ENCODE measurements around the gene SHLD2.
"Not testable (repeated sequence)": the region's sequence is repeated elsewhere in the genome, so short reads cannot be mapped to it uniquely, and the experiment has no call there.

SHLD2 gene

GRCh38 chr10:87219370-87219769 lies 124.4 kb downstream of the SHLD2 start:
- DNase-seq = not testable (repeated sequence)

GRCh38 chr10:87222789-87223188 lies 127.8 kb downstream of the SHLD2 start:
- not testable (repeated sequence) for DNase-seq

GRCh38 chr10:87225148-87225547 lies 130.1 kb downstream of the SHLD2 start, which contains the start of gene NUTM2A:
Gene NUTM2A, plus strand, starts transcription at chr10:87225448. Its CDS starts 383 bp downstream, at chr10:87225831.
- not testable (repeated sequence) for DNase-seq

DNA sequence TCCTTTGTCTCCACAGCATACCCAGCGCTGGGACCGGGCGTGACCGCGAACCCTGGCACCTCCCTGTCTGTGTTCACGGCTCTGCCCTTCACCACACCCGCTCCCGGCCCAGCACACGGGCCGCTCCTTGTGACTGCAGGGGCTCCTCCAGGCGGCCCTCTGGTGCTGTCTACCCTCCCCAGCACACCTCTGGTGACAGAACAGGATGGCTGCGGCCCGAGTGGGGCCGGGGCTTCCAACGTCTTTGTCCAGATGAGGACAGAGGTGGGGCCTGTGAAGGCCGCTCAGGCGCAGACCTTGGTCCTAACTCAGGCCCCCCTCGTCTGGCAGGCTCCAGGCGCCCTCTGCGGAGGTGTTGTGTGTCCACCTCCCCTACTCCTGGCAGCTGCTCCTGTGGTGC lies 133.2 kb downstream of the SHLD2 start:
- not testable (repeated sequence) for DNase-seq

DNA sequence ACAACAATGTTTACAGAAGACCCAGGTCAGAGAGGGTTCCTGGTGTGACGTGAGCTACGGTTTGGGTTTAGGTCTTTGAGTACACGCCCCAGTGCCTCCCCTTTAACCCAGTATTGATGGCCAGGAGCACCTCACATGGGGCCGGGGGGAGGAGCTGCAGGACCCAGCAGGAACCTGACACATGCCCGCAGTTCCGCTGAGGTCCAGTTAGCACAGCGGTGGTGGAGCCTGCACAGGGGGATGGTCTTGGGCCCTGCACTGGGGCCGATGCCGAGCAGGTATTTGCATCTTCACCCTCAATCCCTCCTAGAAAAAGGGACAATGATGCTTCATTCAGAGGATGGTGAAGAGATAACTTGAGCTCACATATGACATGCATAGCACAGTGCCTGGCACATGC lies 134.2 kb downstream of the SHLD2 start:
- not testable (repeated sequence) for DNase-seq

DNA sequence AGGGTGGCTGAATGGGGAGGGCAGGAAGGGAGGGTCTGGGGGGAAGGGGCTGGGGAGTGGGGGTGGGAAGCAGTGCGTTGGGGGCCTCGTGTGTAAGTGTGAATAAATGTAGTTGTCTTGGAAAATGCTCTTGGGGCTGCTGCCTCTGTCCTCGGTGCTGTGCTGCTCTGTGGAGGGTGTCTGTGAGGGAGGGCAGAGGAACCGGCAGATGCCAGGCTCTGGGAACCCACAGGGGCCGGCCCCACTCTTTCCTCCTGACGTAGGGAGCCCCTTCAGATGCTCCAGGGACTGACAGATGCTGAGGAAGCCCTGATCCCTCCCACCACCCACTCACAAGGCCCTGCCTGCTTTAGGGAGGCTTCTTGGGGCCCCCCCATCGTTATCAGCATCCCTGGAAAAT lies 139.8 kb downstream of the SHLD2 start:
- not testable (repeated sequence) for DNase-seq

GRCh38 chr10:87237244-87237643 lies 142.2 kb downstream of the SHLD2 start:
- not testable (repeated sequence) for DNase-seq

- DNase-seq = not testable (repeated sequence)
Measured at GRCh38 chr10:87239346-87239808, 144.4 kb downstream of the SHLD2 start.

All from hematopoietic multipotent progenitor cell treated with erythropoietin and hydrocortisone succinate and interleukin-3 and kit ligand, for 8 days (in vitro differentiated cells).